ENCODE measurements around the gene VSTM4. TPM values are rescaled to one million over a fixed set of nuclear protein-coding genes. Genes with fewer than 3 reads are reported as not detected.

VSTM4 gene
- total RNA-seq, 1 experiment from 2014 or later, result 0.07 TPM

DNA sequence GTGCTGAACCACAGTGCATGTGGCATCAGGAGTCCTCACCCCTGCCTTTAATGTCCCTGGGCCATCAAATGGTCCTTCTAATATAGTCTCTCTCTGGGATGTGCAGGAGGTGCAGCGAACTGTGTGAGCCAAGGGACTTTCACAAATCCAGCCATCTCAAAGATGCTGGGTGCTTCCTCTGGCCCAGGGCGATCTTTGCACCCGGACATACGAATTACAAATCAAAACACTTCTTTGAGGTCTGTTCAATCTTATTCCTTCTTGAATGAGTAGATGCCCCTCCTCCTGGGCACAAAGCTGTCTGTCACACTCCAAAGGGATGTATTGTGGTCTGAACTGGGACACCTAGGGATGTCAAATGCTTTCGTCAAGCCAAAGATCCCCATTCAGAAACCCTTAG lies 60.6 kb downstream of the VSTM4 start:
- H3K9ac ChIP-seq (ENCODE audit: low read length), result no peak overlapping the region
- no peaks in the 10 kb centered on the region for H3K9me2 ChIP-seq (ENCODE audit: insufficient read depth)
- ChIA-PET POLR2A (no interaction called here), RAD21 (ENCODE audit: low non-redundant PET in 1 of 2, low total read pairs in 2 of 2, uncharacterized antibody in 2 of 2, unreplicated experiment in 2 of 2) (no interaction called here), CTCF (no interaction called here)
- H3K27ac ChIP-seq (ENCODE audit: low read depth, low read length), result no peak overlapping the region
- no peak for DNase-seq (ENCODE audit: low read depth, low spot score)
- no peaks in the 10 kb centered on the region for H3K9me3 ChIP-seq (ENCODE audit: control insufficient read depth in 1 of 2, insufficient read depth in 1 of 2, low read depth in 1 of 2, low read length in 2 of 2)
- H3K79me2 ChIP-seq (ENCODE audit: insufficient read depth, low read length), result no peaks in the 10 kb centered on the region
- TF ChIP-seq EGR1 (IDR thresholded peaks at IDR 0.05; ENCODE audit: low read depth), result no peak
- TF ChIP-seq EZH2phosphoT487 (IDR thresholded peaks at IDR 0.05; ENCODE audit: borderline replicate concordance), result no peak
- TF ChIP-seq ELF1 (IDR thresholded peaks at IDR 0.05; ENCODE audit: borderline replicate concordance, low read depth), result no peak
- H3K4me1 ChIP-seq (ENCODE audit: control insufficient read depth in 1 of 2, insufficient read depth in 2 of 2, low read length in 2 of 2), result no peaks in the 10 kb centered on the region
- H3K4me3 ChIP-seq (replicated peaks in 1 of 2; ENCODE audit: low read depth in 1 of 2, low read length in 2 of 2), result no peak overlapping the region
- H4K20me1 ChIP-seq (ENCODE audit: insufficient read depth), result no peaks in the 10 kb centered on the region
- H3K4me2 ChIP-seq (ENCODE audit: low read length), result no peak overlapping the region
- BruUV-seq (replicated peaks), result no TSS peak
- peaks cover 55% of the 10 kb centered on the region for H3K27me3 ChIP-seq (ENCODE audit: insufficient read depth, low read length)
- intact Hi-C loops (cut with micrococcal nuclease), result no loop called here
- no peak overlapping the region for H2AFZ ChIP-seq (ENCODE audit: low read depth, low read length, poor library complexity, severe bottlenecking)
- H3K36me3 ChIP-seq (ENCODE audit: control insufficient read depth in 1 of 2, insufficient read depth in 2 of 2, low read length in 2 of 2), result no peaks in the 10 kb centered on the region
- ATAC-seq, result no peak

DNA sequence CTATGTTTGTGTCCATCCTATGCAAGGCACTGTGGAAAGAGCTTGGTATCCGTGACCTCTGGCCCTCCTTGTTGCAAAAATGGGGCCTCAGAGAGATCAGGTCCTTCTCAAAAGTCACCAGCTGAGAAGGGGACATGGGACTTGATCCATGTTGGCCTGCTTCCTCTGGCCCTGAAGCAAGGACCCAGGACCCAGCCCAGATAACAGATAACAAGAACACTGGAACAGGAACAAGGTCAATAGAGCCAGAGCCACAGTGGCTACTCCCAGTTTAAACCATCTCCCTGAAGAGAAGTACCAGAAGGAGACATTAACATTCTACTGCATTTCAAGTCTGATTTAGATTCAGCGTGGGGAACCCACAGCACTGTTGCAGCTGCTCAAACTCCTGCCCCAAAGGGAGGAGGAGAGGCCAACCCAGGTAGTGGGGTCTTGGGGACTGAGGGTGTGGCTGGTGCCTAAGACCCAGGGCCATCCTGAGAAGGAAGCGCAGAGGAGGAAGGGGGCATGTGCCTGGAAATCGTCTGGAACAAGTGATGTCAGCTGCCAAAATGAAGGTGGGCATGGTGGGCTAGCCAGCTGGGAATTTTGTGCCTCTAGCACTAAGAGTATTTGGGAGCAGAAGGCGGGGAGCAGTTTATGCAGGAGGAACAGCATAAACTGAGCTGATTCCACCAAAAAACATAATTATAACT lies 61.2 kb downstream of the VSTM4 start:
- BruUV-seq (replicated peaks), result no TSS peak

More for the DNA sequence above, 61.2 kb downstream of the VSTM4 start:
- intact Hi-C loops (cut with micrococcal nuclease), result no loop called here
- Histone ChIP-seq H3K79me2 (ENCODE audit: insufficient read depth, low read length) (no peaks in the 10 kb centered on the region), H3K9ac (ENCODE audit: low read length) (no peak overlapping the region), H3K27me3 (ENCODE audit: insufficient read depth, low read length) (peaks cover 60% of the 10 kb centered on the region), H2AFZ (ENCODE audit: low read depth, low read length, poor library complexity, severe bottlenecking) (no peak overlapping the region), H3K4me3 (replicated peaks in 1 of 2; ENCODE audit: low read depth in 1 of 2, low read length in 2 of 2) (no peak overlapping the region), H4K20me1 (ENCODE audit: insufficient read depth) (no peaks in the 10 kb centered on the region), H3K9me3 (ENCODE audit: control insufficient read depth in 1 of 2, insufficient read depth in 1 of 2, low read depth in 1 of 2, low read length in 2 of 2) (no peaks in the 10 kb centered on the region), H3K36me3 (ENCODE audit: control insufficient read depth in 1 of 2, insufficient read depth in 2 of 2, low read length in 2 of 2) (no peaks in the 10 kb centered on the region), H3K9me2 (ENCODE audit: insufficient read depth) (no peaks in the 10 kb centered on the region), H3K4me2 (ENCODE audit: low read length) (no peak overlapping the region), H3K27ac (ENCODE audit: low read depth, low read length) (no peak overlapping the region), H3K4me1 (ENCODE audit: control insufficient read depth in 1 of 2, insufficient read depth in 2 of 2, low read length in 2 of 2) (no peaks in the 10 kb centered on the region)
- ChIA-PET RAD21 (ENCODE audit: low non-redundant PET in 1 of 2, low total read pairs in 2 of 2, uncharacterized antibody in 2 of 2, unreplicated experiment in 2 of 2) (no interaction called here), CTCF (no interaction called here), POLR2A (no interaction called here)
- ATAC-seq (no peak), DNase-seq (ENCODE audit: low read depth, low spot score) (no peak)
- no peak for TF ChIP-seq RAD21 (IDR thresholded peaks at IDR 0.05; ENCODE audit: low read depth)
- no peak for TF ChIP-seq YY1 (IDR thresholded peaks at IDR 0.05; ENCODE audit: extremely low read depth, insufficient replicate concordance, low read depth, low read length)
